ENCODE results near the gene CTNNA2. TPM values are rescaled to one million over a fixed set of nuclear protein-coding genes. Genes with fewer than 3 reads are reported as not detected.

Gene CTNNA2
- polyA plus RNA-seq, 2 of the 4 experiments (the other 2 are of a cell fraction): 0.50 to 0.94 TPM

GRCh38 chr2:80151651-80152050 is 638.8 kb downstream of the CTNNA2 start:
- no peak for FAIRE-seq
- WGBS (ENCODE audit: missing lambda C conversion rate): 9% methylated on average over 3 of the region's 3 CpGs
- no peak for ATAC-seq
- 0 out of 3 replicates have a peak, but pooled peaks cover 3% of the 10 kb centered on the region for H3K9me3 ChIP-seq
- ChIA-PET CTCF (no interaction called here), POLR2A (no interaction called here)
- no peak for DNase-seq (ENCODE audit: low read depth in 1 of 2, low spot score in 1 of 2)
- no peak overlapping the region for H3K4me2 ChIP-seq
- TF ChIP-seq EHMT2 (IDR thresholded peaks at IDR 0.05; ENCODE audit: low read depth) (no peak), KDM1A (IDR thresholded peaks at IDR 0.05; ENCODE audit: low read depth) (no peak), POLR2A (IDR thresholded peaks at IDR 0.05; ENCODE audit: low read length) (no peak), NPAS2 (CRISPR knock-in tag; IDR thresholded peaks at IDR 0.05; ENCODE audit: borderline replicate concordance) (no peak), MYC (IDR thresholded peaks at IDR 0.05; ENCODE audit: borderline replicate concordance, low read length) (no peak), REST (IDR thresholded peaks at IDR 0.05) (no peak), ATOH8 (CRISPR knock-in tag; IDR thresholded peaks at IDR 0.05; ENCODE audit: low read depth) (no peak), NR3C1 (IDR thresholded peaks at IDR 0.05) (no peak), ESRRA (IDR thresholded peaks at IDR 0.05; ENCODE audit: borderline replicate concordance, low read length) (no peak), HES2 (IDR thresholded peaks at IDR 0.05) (no peak), KDM5A (IDR thresholded peaks at IDR 0.05) (no peak), FOSB (CRISPR knock-in tag; IDR thresholded peaks at IDR 0.05) (no peak), SMC3 (IDR thresholded peaks at IDR 0.05) (no peak), FOXS1 (CRISPR knock-in tag; IDR thresholded peaks at IDR 0.05) (no peak), RCOR1 (IDR thresholded peaks at IDR 0.05; ENCODE audit: low read depth, low read length) (no peak)
- H3K4me1 ChIP-seq: no peaks in the 10 kb centered on the region
- H3K4me3 ChIP-seq: no peak overlapping the region
- no peak overlapping the region for H3K27ac ChIP-seq

GRCh38 chr2:80153151-80153550 is 640.3 kb downstream of the CTNNA2 start:
- CTCF ChIA-PET: no interaction called here
- Histone ChIP-seq H3K27ac (no peak overlapping the region), H3K4me2 (no peak overlapping the region), H3K4me1 (no peaks in the 10 kb centered on the region), H3K4me3 (no peak overlapping the region), H3K9me3 (no peaks in the 10 kb centered on the region)
- POLR2A ChIA-PET: no interaction called here
- ATAC-seq (no peak), DNase-seq (ENCODE audit: low read depth in 1 of 2, low spot score in 1 of 2) (no peak), FAIRE-seq (no peak)
- TF ChIP-seq HOXA7 (CRISPR knock-in tag; IDR thresholded peaks at IDR 0.05): no peak
- no peak for TF ChIP-seq MAX (IDR thresholded peaks at IDR 0.05)
- no peak for TF ChIP-seq RAD21 (conservative IDR thresholded peaks at IDR 0.05 in 1 of 2, IDR thresholded peaks at IDR 0.05 in 1 of 2)
- TF ChIP-seq BCL3 (IDR thresholded peaks at IDR 0.05): no peak
- no peak for TF ChIP-seq E2F6 (IDR thresholded peaks at IDR 0.05; ENCODE audit: borderline replicate concordance, low read depth)
- TF ChIP-seq BHLHE40 (IDR thresholded peaks at IDR 0.05; ENCODE audit: low read depth, low read length): no peak
- TF ChIP-seq TP53 (CRISPR knock-in tag; IDR thresholded peaks at IDR 0.05): no peak
- no peak for TF ChIP-seq SREBF2 (IDR thresholded peaks at IDR 0.05)
- no peak for TF ChIP-seq POLR2AphosphoS2 (conservative IDR thresholded peaks at IDR 0.05; ENCODE audit: low read length)
- TF ChIP-seq ZNF302 (CRISPR knock-in tag; IDR thresholded peaks at IDR 0.05): no peak
- no peak for TF ChIP-seq NPAS2 (CRISPR knock-in tag; IDR thresholded peaks at IDR 0.05; ENCODE audit: borderline replicate concordance)
- no peak for TF ChIP-seq CHD4 (IDR thresholded peaks at IDR 0.05; ENCODE audit: borderline replicate concordance)
- TF ChIP-seq ZSCAN20 (CRISPR knock-in tag; IDR thresholded peaks at IDR 0.05): no peak
- no peak for TF ChIP-seq CHD2 (IDR thresholded peaks at IDR 0.05; ENCODE audit: low read length, partially characterized antibody)
- WGBS (ENCODE audit: missing lambda C conversion rate): 9% methylated on average over 4 of the region's 4 CpGs

All from A549 (cell line).